HG02571 (cell line): ENCODE results near the gene STAMBPL1.
A peak's percentile ranks its signal among the peaks of the same experiment; 100 is the strongest.

Experiments used
- ATAC-seq: cut with Tn5 transposase; IDR thresholded peaks from one replicate; pipeline ENCODE4 v1.9.1; 2021; ENCODE audit warnings: mild to moderate bottlenecking, moderate library complexity; ENCODE audit not compliant: unreplicated experiment

STAMBPL1 gene

DNA sequence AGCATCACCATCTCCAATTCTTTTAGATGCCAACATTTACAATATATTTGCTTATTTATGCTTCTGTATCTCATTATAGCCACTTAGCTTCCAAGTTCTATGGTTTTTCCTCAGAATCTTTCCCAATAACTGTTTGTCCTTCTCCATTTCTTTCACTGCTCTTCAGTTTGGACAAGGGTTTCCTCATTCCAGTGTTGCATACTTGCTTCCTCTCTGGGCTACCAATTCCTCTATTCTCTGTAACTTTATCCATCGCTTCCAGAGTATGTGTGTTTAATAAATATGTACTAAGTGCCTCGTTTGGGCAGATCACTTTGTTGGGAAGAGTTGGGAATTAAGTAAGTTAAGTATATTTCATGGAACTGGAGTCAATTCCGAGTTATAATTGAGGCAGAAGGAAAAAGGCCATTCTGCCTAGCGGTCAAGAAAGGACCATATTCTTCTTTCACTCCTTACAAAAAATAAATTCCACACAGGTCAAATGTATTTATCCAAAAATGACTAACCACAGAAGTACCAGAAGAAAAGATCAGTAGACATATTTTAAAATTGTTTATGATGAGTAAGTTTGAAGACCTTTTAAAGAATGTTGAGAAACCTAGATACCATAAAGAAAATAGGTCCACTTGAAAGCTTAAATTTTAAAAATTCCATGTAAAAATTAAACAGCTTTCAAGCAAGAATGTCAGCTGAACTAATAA, 10.8 kb downstream of the STAMBPL1 start:
- ATAC-seq, result no peak

DNA sequence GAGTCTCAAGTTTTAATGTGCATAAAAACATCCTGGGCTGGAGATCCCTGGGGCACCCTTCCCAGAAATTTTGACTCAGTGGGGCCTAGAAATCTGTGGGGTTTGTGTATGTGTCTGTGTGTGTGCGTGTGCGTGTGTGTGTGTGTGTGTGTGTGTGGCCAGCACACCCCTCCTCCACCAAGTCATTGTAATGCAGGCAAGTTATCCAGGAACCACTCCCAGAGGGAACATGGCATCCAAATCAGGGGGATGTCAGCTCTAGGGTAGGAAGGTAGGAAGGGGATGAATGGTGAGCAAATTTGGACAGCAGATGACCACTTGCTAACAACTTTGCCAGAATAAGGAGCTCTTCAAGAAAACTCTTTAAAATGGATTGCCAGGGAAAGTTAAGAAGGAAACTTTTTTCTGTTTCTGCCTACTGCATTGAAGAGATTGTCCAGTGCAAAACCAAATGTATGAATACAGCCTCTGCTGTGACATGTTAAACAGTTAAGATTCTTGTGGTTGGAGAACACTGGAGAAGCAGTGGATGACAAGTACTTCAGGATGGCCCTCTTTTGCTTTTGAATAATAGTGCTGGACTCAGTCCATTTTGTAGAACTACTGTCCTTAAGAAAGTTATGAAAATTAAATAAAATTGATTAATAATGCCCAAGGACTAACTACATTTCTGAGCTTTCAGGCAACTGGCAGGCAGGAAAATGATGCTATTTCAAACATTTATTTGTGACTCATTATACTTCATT, 12.3 kb downstream of the STAMBPL1 start:
- ATAC-seq, result no peak

DNA sequence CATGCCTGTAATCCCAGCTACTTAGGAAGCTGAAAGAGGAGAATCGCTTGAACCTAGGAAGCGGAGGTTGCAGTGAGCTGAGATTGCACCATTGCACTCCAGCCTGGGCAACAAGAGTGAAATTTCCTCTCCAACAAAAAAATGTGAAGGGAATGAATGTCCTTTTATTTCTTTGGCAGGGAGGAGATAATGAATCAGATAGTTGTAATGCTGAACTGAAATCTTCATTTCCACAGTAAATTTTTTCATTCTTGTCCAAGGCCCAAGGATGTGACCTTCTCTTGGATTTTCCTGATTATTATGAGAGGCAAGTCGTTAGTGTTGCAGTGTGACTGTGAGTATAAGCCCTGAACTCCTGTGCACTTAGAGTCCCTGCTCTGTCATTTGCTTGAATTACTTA, 13.6 kb downstream of the STAMBPL1 start:
- no peak for ATAC-seq

DNA sequence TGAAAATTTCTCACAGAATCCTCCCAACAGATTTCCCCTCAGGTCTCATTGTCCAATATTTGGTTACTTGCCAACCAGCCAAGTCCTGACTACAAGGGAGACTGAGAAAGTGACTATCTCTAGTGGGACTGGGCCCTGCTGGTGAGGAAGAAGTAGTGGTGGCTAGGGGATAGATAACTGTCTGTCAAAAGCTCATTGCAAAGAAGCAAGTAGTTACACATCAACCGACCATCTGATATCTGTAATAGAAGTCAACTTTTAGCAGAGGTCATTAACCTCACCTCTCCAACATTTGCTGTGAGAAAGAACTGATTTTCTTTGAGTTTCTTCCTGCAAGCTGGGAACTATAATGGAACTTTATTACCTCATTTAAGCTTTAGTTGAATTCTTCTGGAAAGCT, 15.2 kb downstream of the STAMBPL1 start:
- ATAC-seq, result no peak

DNA sequence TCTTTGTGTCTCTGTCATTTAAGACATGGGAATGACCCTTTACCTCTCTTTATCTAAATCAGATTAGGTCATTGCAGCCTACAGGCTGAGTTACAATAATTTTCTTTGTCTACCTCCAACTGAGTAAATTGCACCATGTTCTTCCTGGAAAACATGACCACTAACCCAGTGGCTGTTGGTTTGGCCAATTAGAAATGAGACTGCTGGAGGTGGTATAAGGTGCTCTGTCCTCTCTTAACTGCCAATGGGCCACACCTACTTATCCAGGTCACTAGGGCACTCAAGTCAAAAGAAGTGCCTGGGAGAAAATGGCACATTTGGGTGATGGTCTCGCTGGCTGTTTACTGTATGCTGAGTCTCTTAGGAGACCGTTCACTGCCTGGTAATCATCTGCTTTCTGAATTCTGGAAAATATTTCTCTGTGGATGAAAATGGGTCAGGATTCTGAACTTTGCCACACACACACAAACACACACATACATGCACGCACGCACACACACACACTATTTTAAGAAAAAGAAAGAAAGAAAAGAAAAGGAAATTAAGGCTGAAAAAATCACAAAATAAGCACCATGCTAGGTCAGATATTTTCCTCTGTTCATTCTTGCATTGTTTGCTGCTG, 16.4 kb downstream of the STAMBPL1 start:
- ATAC-seq, result no peak

DNA sequence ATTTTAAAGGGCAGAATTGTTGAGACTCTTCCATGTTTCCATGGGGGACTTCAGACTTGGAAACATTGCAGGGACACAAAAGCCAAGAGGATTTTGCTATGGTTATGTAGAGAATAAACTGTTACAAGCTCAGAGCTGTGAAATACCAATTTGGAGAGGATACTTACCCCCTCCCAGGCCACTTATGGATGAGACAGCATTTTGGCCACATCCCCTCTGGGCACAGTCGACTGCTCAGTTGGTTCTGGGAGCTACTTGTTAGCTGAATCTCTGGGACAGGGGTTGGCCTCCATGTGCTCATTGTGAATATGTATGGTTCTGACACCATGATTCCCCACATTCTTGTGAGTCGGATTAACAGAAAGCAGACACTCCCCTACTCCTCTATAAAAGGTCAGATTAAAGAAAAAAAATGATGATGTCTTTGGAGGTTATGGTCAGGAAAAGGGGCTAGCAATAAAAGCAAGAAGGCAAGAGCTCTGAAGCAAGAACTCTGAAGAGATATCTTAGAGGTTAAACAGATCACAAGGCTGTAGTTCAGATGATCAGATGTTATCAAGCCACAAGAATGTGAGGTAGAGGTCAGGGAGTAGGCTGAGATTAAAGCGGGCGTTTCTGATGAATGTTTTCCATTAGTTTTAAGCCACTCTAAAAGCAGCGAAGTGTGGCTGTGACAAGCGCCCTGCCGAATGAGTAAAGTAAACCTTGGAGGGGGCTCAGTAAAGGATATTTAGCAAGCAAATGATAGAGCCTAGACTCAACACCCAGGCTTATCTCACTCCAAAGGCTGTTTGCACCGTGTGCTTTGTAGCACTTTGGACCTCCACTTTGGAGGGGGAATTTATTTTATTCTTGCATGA, 17.2 kb downstream of the STAMBPL1 start:
- no peak for ATAC-seq

DNA sequence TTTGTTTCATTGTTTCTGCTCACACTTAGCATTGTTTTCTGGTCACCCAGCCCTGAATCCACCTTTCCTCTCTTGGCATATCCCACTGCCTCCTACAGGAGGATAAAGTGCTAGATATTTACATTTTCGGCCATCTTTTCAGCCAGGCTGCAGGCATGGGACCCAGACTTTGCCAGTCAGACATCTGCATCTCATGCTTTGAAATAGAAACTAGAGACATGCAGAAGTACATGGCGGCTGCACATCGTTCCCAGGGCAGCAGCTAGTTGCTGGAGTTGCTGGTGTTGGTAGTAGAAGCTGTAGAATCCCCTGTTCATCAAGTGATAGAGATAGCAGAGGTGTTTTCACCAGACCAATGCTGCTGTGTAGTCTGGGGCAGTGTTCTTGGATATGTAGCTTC, 18.7 kb downstream of the STAMBPL1 start:
- no peak for ATAC-seq

DNA sequence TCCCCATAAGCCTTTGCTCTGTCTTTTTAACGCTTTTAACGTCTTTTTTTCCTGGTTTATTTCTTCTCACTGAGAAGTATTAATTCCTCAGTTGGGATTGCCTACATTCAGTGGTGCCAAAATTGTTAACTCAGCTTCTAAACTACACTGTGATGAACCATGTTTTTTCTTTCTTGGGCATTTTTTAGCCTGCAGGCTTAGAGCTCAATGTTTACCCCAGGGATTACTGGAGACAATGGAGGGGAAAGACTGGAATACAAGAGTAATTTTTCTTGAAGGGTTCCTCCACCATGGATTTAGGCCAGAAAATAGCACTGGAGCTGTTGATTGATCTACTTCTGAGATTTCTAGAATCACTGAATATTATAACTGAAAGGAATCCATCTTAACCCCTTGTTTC, 19.8 kb downstream of the STAMBPL1 start:
- ATAC-seq, result no peak

DNA sequence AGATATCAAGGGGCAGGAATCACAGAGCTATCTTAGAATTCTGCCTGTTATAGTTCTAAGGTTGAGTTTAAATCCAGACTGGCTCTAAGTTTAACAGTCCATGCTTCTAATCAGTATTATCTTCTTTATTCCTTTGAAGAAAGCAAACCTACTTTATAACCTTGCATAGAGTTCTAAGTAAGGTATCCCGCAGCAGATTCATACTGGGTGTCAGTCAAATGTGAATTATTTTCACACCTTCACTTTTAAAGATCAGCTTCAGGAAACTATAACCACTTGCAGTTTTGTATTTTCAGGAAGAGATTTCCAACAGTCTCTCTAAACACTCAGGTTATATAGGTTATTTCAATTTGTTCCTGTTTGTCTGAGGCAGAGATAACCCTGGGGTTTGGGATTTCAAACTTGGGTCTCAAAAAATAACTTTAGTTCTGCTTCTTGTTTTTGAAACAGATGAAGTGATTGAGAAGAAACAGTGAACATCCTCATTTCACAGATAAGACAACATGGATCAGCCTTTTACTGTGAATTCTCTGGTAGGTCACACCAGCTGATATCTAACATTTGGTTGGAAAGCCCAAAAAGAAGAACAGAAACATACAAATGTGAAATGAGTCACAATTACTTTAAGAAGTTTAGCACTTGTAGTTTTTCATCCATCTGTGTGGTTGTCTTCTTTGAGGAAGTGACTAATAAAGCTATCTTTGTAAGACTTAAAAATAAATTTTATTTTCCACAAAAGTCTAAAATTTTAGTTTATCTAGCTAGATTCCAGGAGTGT, 21.4 kb downstream of the STAMBPL1 start:
- peak; percentile 72 for ATAC-seq

DNA sequence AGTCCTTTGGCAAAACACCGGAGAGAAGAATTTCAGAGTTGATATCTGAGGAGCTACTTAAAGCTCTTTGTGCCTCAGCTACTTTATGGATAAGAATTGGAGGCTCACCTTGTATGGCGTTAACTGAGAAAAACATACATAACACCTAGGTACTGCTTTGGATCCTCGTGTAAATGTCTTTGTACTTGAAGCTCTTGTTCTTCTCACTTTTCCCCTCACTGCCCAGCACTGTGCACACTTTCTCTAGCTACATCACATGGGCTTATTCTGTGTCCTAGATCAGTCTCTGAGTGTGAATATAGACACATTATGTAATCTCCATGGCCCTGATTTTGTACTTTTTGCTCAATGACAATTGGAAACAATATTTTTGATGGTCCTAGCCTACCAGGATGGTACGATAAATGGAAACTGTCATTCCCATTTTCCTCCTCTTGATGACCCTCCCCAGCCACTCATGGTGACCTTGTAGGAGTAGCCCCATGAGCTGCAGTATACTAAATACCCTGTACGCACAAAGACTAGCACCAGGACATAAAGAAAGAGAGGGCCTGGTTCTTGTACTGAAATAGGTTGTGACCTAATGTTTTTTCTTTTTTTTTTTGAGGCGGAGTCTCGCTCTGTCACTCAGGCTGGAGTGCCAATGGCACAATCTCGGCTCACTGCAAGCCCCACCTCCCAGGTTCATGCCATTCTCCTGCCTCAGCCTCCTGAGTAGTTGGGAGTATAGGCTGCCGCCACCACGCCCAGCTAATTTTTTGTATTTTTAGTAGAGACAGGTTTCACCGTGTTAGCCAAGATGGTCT, 22.1 kb downstream of the STAMBPL1 start:
- ATAC-seq, result peak; percentile 24

DNA sequence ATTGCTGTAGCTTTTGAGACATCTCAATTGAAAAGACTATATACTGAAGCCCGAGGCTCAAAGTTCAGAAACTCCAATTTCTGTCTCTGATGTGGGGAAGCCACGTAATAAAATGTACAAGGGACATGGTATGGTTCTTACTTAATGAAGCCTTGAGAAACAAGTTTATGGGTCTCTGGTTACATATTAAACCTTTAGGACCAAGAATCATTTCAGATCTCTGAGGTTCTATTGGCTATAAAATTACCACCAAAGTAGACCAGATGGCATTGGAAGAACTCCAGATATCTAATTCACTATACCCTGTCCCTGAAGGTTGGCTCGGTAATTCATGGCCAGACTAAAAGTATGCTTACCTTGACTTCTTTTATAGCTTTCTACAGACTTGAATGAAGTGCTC, 23.7 kb downstream of the STAMBPL1 start:
- no peak for ATAC-seq

DNA sequence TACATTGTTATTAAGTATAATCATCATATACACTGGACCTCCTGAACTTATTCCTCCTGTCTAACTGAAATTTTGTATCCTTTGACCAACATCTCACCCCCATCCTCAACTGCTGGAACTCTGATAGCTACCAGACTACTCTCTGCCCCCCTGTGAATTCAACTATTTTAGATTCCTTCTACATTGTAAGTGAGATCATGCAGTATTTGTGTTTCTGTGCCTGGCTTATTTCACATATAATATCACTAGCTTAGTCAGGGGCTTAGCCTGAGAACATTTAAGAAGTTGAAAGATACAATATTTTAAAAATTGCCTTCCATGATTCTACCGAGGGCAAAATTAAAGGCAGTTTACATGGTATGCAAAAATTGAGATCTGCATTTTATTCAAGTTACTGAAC, 26.9 kb downstream of the STAMBPL1 start:
- no peak for ATAC-seq

DNA sequence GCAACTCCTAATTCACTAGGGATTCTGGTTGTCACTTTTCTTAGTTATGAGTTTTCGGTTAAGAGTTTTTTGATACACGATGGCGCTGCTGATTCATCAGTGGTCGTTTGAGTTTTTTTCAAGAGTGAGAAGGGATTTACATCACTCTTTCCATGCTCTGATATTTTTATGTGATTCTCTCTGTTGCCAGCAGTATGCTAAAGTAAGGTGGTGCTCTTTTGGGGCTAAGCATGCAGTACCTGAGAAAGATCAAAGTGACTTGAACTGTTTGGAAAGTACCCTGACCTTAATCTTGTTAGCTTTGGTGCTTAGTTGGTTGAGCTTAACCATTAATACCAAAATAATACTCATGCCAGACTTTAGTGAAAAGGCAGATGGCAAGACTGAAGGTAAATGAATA, 28.1 kb downstream of the STAMBPL1 start:
- ATAC-seq, result no peak

DNA sequence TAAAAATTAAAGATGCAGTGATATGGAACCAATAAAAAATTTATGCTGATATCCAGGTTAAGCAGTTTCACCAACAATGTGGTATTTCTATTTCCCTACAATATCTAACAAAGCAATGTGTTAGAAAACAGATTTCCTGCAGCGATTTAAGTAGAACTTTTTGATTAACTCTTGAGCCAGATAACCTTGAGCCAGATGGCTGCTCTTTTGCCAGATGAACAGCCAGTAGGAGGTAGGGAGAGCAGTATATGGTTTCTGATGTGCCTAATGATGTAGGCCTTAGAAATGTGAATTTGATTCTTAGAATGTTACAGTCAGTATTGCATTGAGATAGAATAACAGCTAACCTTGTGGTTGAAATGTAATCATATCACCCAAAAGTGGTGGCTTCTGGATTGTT, 31.1 kb downstream of the STAMBPL1 start:
- no peak for ATAC-seq

DNA sequence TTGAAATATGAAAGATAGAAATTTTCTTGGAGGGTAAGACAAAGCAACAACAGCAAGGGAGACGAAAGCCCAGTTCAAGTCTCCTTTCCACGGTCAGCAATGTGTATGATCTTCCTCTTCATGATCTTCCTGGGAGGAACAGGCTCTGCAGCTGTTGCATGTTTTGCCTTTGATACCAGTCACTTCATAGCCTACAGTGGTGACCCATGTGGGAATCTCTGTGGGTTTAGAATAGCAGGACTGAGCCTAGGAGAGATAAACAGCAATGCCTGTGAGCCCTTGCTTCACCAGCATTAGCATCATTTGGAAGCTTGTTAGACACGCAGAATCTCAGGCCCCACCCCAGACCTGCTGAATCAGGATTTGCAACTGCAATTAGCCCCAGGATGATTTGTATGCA, 31.8 kb downstream of the STAMBPL1 start:
- no peak for ATAC-seq

DNA sequence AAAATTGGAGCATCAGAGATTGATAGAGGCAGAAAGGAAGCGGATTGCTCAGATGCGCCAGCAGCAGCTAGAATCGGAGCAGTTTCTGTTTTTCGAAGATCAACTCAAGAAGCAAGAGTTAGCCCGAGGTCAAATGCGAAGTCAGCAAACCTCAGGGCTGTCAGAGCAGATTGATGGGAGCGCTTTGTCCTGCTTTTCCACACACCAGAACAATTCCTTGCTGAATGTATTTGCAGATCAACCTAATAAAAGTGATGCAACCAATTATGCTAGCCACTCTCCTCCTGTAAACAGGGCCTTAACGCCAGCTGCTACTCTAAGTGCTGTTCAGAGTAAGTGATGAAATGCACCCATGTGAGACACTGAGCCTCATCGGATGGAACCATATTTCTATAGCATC, 33.1 kb downstream of the STAMBPL1 start:
- ATAC-seq, result no peak

DNA sequence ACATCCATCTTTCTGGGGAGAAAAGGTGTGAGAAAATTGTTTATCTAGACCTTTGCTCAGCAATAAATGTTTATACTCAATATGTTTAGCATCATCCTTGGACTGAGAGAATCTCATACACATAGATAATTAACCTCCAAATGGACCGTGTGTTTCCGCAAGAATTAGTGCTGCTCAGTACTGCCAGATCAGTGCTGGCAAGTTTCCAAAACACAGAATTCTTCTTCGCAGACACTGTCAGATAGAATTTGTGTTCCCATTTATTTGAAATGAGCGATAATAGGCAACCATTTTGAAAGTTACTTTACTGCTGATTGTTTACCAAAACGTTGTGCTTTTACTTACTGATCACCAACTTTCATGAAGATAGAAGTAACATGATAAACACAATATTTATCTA, 33.7 kb downstream of the STAMBPL1 start:
- no peak for ATAC-seq

DNA sequence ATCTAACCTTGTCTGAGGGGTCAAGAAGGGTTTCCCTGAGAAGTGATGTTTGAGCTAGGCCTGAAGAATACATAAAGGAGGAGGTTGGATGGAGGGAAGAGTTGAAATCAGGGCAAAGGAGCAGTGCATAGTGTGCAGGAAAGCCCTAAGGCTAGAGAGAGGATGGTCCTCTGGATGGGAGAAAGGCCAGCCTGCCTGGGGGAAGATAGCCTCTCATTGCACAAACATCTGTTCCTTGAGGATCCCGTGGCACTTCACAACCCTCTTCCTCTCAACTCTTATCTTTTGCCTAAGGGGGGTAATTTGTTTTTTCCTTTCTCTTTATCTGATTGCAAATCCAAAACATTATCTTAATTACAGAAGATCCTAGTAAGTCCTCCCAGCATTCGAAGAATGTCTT, 35.7 kb downstream of the STAMBPL1 start:
- no peak for ATAC-seq

DNA sequence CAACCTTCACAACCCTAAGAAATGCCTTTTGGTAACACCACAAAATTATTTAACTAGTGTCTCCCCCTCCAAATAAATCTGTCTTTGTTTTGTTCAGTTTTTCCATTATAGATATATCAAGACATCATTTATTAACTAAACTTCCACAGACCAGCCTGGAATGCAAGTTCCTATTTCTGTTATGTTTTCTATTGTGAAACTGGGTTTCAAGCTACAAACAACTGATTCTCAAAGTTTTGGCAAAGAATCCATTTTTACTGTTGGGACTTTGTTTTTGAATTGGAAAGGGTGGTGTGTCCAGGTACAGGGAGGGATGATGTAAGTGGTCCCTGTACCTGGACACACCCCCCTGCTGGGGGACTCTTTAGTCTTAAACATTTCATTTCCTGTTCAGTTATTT, 36.2 kb downstream of the STAMBPL1 start:
- no peak for ATAC-seq

DNA sequence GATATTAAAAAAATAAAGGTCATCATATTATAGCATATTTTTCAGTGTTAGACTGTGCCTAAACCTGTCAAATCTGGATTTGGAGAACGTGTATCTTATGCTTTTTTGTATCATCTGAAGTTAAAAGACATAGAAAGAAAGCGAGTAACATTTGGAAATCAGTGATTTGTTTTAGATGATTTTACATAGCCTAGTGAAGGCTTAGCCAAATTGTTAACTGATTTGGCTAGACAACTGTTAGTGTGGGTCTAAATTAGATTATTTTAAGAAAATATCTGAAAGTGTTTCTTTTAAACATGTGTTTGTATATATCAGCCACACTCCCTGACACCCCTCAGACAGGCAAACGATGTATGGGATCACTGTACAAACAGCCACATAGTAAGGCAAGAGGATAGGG, 36.9 kb downstream of the STAMBPL1 start:
- ATAC-seq, result no peak
